K562 (cell line): ENCODE results near the gene PPP1R15B. TPM values are rescaled to one million over a fixed set of nuclear protein-coding genes. Genes with fewer than 3 reads are reported as not detected.

Experiments used
- ATAC-seq: fragments of 200-7000 bp; cut with Tn5 transposase; 3 replicates; pipeline ENCODE4 v1.9.1; 2020; ENCODE audit warnings: moderate library complexity
- BruUV-seq: library from RNA; stranded (reverse); fragments of 400-500 nt; replicated peaks from 2 replicates; lab custom pipeline; 2021; lab: Mats Ljungman, UMichigan
- CTCF ChIA-PET: fragments of 300-600 bp; formaldehyde crosslinking; extraction: SDS; loops from one replicate; lab custom pipeline; 2021; ENCODE audit warnings: low intra/inter-chr PET ratio; lab: Yijun Ruan, JAX
- POLR2A ChIA-PET: fragments of 300-600, 350-650 bp; sonication (Branson Sonifier 250); formaldehyde crosslinking; extraction: SDS; loops from one replicate; lab custom pipeline; 2021; ENCODE audit warnings: antibody characterized with exemption, inconsistent platforms; lab: Yijun Ruan, JAX
- DNase-seq, 4 experiments: peaks; one replicate each; pipeline versions ENCODE4 v3.0.0 to v3.0.0-alpha.2; 2011 to 2018; ENCODE audit warnings: low spot score in 3 of 4, mixed read lengths in 3 of 4; ENCODE audit errors: extremely low read depth in 1 of 4
- FAIRE-seq: peaks from 2 replicates; lab custom pipeline; 2011; peaks lifted over from hg19 to GRCh38; lab: Jason Lieb, UNC
- H2AFZ ChIP-seq: 2 replicates; pipeline ENCODE4 v1.6.0; 2011; ENCODE audit warnings: low read depth, low read length, control low read depth, inconsistent platforms
- H3K27ac ChIP-seq: fragments of 200-600 bp; 3 replicates; pipeline ENCODE4 v1.8.0; 2011; ENCODE audit warnings: low read depth, mild to moderate bottlenecking, control low read depth, inconsistent platforms, low read length, moderate library complexity, mixed read lengths; ENCODE audit errors: extremely low read depth
- H3K27me3 ChIP-seq, 2 experiments: fragments of 300-600 bp in 1 of 2; 2 replicates in 1 of 2; 3 replicates in 1 of 2; pipeline versions ENCODE4 v1.6.0 to v1.8.0; 2011; ENCODE audit warnings: inconsistent platforms in 2 of 2, low read length in 2 of 2, mild to moderate bottlenecking in 1 of 2, mixed read lengths in 1 of 2, moderate library complexity in 1 of 2; ENCODE audit not compliant: control insufficient read depth in 2 of 2, insufficient read depth in 2 of 2
- H3K36me3 ChIP-seq: fragments of 300-600 bp; 3 replicates; pipeline ENCODE4 v1.8.0; 2011; ENCODE audit warnings: mild to moderate bottlenecking, low read length, inconsistent platforms; ENCODE audit not compliant: control insufficient read depth, insufficient read depth
- H3K4me1 ChIP-seq, 2 experiments: fragments of 200-600 bp in 1 of 2; replicated peaks in 1 of 2; 2 replicates in 1 of 2; 3 replicates in 1 of 2; pipeline versions ENCODE4 v1.5.1 to v1.8.0; 2011; ENCODE audit warnings: inconsistent platforms in 2 of 2, low read length in 2 of 2, mild to moderate bottlenecking in 1 of 2, mixed read lengths in 1 of 2, moderate library complexity in 1 of 2; ENCODE audit not compliant: control insufficient read depth in 2 of 2, insufficient read depth in 2 of 2
- H3K4me2 ChIP-seq: 2 replicates; pipeline ENCODE4 v1.6.1; 2011; ENCODE audit warnings: low read length, control low read depth, inconsistent platforms, mixed read lengths; ENCODE audit not compliant: insufficient read depth
- H3K4me3 ChIP-seq: fragments of 200-600 bp; sonication (generic), shearing (Covaris generic); 2 replicates; pipeline ENCODE4 v1.5.1; 2016; ENCODE audit warnings: control low read depth, inconsistent platforms
- H3K79me2 ChIP-seq: fragments of 200-600 bp; 3 replicates; pipeline ENCODE4 v1.8.0; 2011; ENCODE audit warnings: low read length, inconsistent platforms; ENCODE audit not compliant: control insufficient read depth, insufficient read depth
- H3K9ac ChIP-seq, 2 experiments: 2 replicates each; pipeline versions ENCODE4 v1.6.0 to v1.6.1; 2011; ENCODE audit warnings: low read depth in 2 of 2, low read length in 2 of 2, control low read depth in 1 of 2, inconsistent platforms in 1 of 2, mild to moderate bottlenecking in 1 of 2, mixed read lengths in 1 of 2; ENCODE audit not compliant: insufficient read depth in 1 of 2
- H3K9me1 ChIP-seq: one replicate; pipeline ENCODE4 v1.6.0; 2011; ENCODE audit warnings: inconsistent platforms, mild to moderate bottlenecking, low read length, moderate library complexity; ENCODE audit not compliant: control insufficient read depth, insufficient read depth
- H3K9me3 ChIP-seq: replicated peaks from 2 replicates; pipeline ENCODE4 v1.5.1; 2011; ENCODE audit warnings: low read depth, low read length, inconsistent platforms; ENCODE audit not compliant: control insufficient read depth, insufficient read depth
- H4K20me1 ChIP-seq: replicated peaks from 2 replicates; pipeline ENCODE4 v1.6.1; 2011; ENCODE audit warnings: low read length, inconsistent platforms, mixed read lengths; ENCODE audit not compliant: control insufficient read depth, insufficient read depth
- BCOR ChIP-seq: fragments of 450-650 bp; IDR thresholded peaks from 2 replicates; pipeline ENCODE4 v1.6.1; 2016
- CBFA2T2 ChIP-seq: fragments of 450-650 bp; conservative IDR thresholded peaks from 2 replicates; pipeline ENCODE4 v1.6.1; 2017; ENCODE audit warnings: mild to moderate bottlenecking
- CHD4 ChIP-seq: fragments of 200-600 bp; sonication (generic); IDR thresholded peaks from 3 replicates; pipeline ENCODE4 v1.6.1; 2012; ENCODE audit warnings: low read depth, mild to moderate bottlenecking, mixed read lengths, low read length, inconsistent platforms; ENCODE audit not compliant: insufficient read depth, insufficient replicate concordance, poor library complexity, severe bottlenecking
- HCFC1 ChIP-seq: IDR thresholded peaks from 2 replicates; pipeline ENCODE4 v1.6.1; 2012; ENCODE audit warnings: low read depth, low read length, improper control_type of control experiment
- HLTF ChIP-seq: fragments of 450-650 bp; IDR thresholded peaks from 2 replicates; pipeline ENCODE4 v1.6.1; 2016
- JUND ChIP-seq, 2 experiments: IDR thresholded peaks; 2 replicates in 1 of 2; 3 replicates in 1 of 2; pipeline ENCODE4 v1.6.1; 2011; ENCODE audit warnings: borderline replicate concordance in 2 of 2, low read depth in 2 of 2, low read length in 2 of 2, improper control_type of control experiment in 1 of 2, missing biosample characterization in 1 of 2, missing genetic modification characterization in 1 of 2, missing genetic modification reagents in 1 of 2
- MCM5 ChIP-seq: fragments of 450-650 bp; IDR thresholded peaks from 2 replicates; pipeline ENCODE4 v1.6.1; 2016; ENCODE audit warnings: low read depth
- PHF20 ChIP-seq: fragments of 450-650 bp; IDR thresholded peaks from 2 replicates; pipeline ENCODE4 v1.6.1; 2018; ENCODE audit not compliant: partially characterized antibody
- POLR3A ChIP-seq: IDR thresholded peaks from 2 replicates; pipeline ENCODE4 v1.6.1; 2011; ENCODE audit warnings: borderline replicate concordance, mild to moderate bottlenecking, moderate library complexity; ENCODE audit not compliant: insufficient read length, insufficient read depth; ENCODE audit errors: extremely low read depth
- RBM39 ChIP-seq: fragments of 200-400 bp; formaldehyde crosslinking; optimal IDR thresholded peaks from 2 replicates; pipeline ENCODE3; 2018; ENCODE audit warnings: low read depth, low read length
- RCOR1 ChIP-seq, 2 experiments: IDR thresholded peaks; 2 replicates each; pipeline ENCODE4 v1.6.1; 2012; ENCODE audit warnings: low read depth in 2 of 2, low read length in 2 of 2, borderline replicate concordance in 1 of 2, improper control_type of control experiment in 1 of 2
- TBP ChIP-seq: optimal IDR thresholded peaks from 2 replicates; pipeline ENCODE3; 2011; ENCODE audit warnings: low read depth, low read length, improper control_type of control experiment
- ZNF134 ChIP-seq: fragments of 250-450 bp; sonication (Bioruptor Pico); conservative IDR thresholded peaks from 2 replicates; pipeline ENCODE4 v1.4.0; 2020
- ZNF449 ChIP-seq: fragments of 250-450 bp; sonication (Bioruptor Pico); IDR thresholded peaks from 2 replicates; pipeline ENCODE4 v1.8.0; 2022; ENCODE audit warnings: moderate library complexity, mild to moderate bottlenecking, inconsistent platforms
- ZNF518B ChIP-seq: fragments of 250-450 bp; sonication (Bioruptor Pico); IDR thresholded peaks from 2 replicates; pipeline ENCODE4 v1.5.0; 2021; ENCODE audit warnings: mild to moderate bottlenecking, moderate library complexity
- ZNF589 ChIP-seq: fragments of 200-800 bp; sonication (Bioruptor generic); IDR thresholded peaks from 2 replicates; pipeline ENCODE4 v1.6.1; 2016; ENCODE audit warnings: low read depth, missing genetic modification characterization, missing compliant biosample characterization
- WGBS: fragments of 100-300 bp; shearing (Covaris generic); methylation state at CpG from one replicate; pipeline ENCODE4 v1.1.6; 2016; ENCODE audit warnings: low coverage, mixed read lengths; ENCODE audit not compliant: insufficient coverage; ENCODE audit errors: missing lambda C conversion rate; 5-methylcytosine and 5-hydroxymethylcytosine counted together
- in situ Hi-C: fragments of 300-500 bp; cut with MboI; formaldehyde crosslinking; loops from 4 replicates; pipeline ENCODE4 v1.15.0; 2018; ENCODE audit warnings: inconsistent platforms, mixed read lengths
- intact Hi-C: fragments of 100-400 bp; cut with micrococcal nuclease; formaldehyde crosslinking; loops from 2 replicates; pipeline ENCODE4 v1.14.2; 2022
- polyA plus RNA-seq, 8 experiments: library from polyadenylated mRNA; depleted of rRNA in 4 of 8; stranded (reverse) in 5 of 8; unstranded in 3 of 8; fragments of >200 nt; fragmentation: Nextera tagmentation in 2 of 8; fragmentation: Illumina TruSeq in 1 of 8; extraction: Ambion mirVana in 2 of 8; extraction: Trizol in 1 of 8; gene quantifications; 2 replicates each; pipeline versions ENCODE4 v1.2.1 to v1.2.3, GENCODE V29; 2011 to 2014; ENCODE audit warnings: inconsistent platforms in 1 of 8, missing spikeins in 1 of 8
- total RNA-seq, 7 experiments: library from RNA; depleted of rRNA in 6 of 7; stranded (reverse); fragments of >200 nt in 6 of 7; fragmentation: Illumina TruSeq in 2 of 7; extraction: Trizol in 2 of 7; gene quantifications; 2 replicates each; pipeline versions ENCODE4 v1.2.1 to v1.2.3, GENCODE V29; 2011 to 2021; ENCODE audit warnings: low replicate concordance in 1 of 7

Gene PPP1R15B
- total and polyA plus RNA-seq, 9 of the 15 experiments (the other 6 are each of a cell fraction or from before 2014, with no cell fraction given): 17.0 to 48.1 (median 30.8) TPM

- no peaks in the 10 kb centered on the region for H3K9me3 ChIP-seq
- H3K9me1 ChIP-seq: no peaks in the 10 kb centered on the region
- peaks cover 24 to 45% of the 10 kb centered on the region in 2 experiments for H3K4me1 ChIP-seq
- 50% methylated on average over 8 of the region's 8 CpGs for whole genome bisulfite sequencing
- H3K4me2 ChIP-seq: no peak overlapping the region
- H3K79me2 ChIP-seq: no peaks in the 10 kb centered on the region
- in situ Hi-C loops: no loop called here
- no peak overlapping the region for H3K9ac ChIP-seq
- ChIA-PET CTCF (no interaction called here), POLR2A (interaction anchor here (0.6 to 0.7 kb wide), 2 partner anchors 11 to 1172 kb away, joined by 3 read pairs; partner anchors contain the start of gene ELK4)
- H3K27me3 ChIP-seq: peaks cover 19 to 26% of the 10 kb centered on the region in 2 experiments
- BruUV-seq: no TSS peak
- no peaks in the 10 kb centered on the region for H3K36me3 ChIP-seq
- ATAC-seq (no peak), FAIRE-seq (no peak), DNase-seq (no peak)
- no peak overlapping the region for H3K4me3 ChIP-seq
- H4K20me1 ChIP-seq: no peaks in the 10 kb centered on the region
- no peak overlapping the region for H3K27ac ChIP-seq
- no peak overlapping the region for H2AFZ ChIP-seq
- intact Hi-C loops: no loop called here
- no peak for TF ChIP-seq ZNF518B (CRISPR knock-in tag)
- no peak for TF ChIP-seq ZNF589 (CRISPR knock-in tag)
- TF ChIP-seq PHF20: no peak
- TF ChIP-seq ZNF134 (CRISPR knock-in tag): no peak
- no peak for TF ChIP-seq RBM39
- TF ChIP-seq MCM5: no peak
- no peak for TF ChIP-seq HCFC1
- no peak for TF ChIP-seq CHD4
- TF ChIP-seq TBP: no peak
- no peak for TF ChIP-seq HLTF
- no peak for TF ChIP-seq BCOR
- TF ChIP-seq POLR3A: no peak
- TF ChIP-seq JUND (IDR thresholded peaks at IDR 0.05; ENCODE audit: borderline replicate concordance, low read depth, low read length): no peak
- TF ChIP-seq JUND (tag; IDR thresholded peaks at IDR 0.05; ENCODE audit: borderline replicate concordance, low read depth, low read length): no peak
- no peak for TF ChIP-seq CBFA2T2
- TF ChIP-seq ZNF449 (CRISPR knock-in tag): no peak
- no peak for TF ChIP-seq RCOR1 (IDR thresholded peaks at IDR 0.05; ENCODE audit: borderline replicate concordance in 1 of 2, low read depth in 2 of 2, low read length in 2 of 2)
These were observed 48.7 kb upstream of the PPP1R15B start for GRCh38 chr1:204460346-204460745.
